ENCODE data around the gene NDOR1.

The NDOR1 gene

GRCh38 chr9:137235424-137236237, 30.1 kb downstream of the NDOR1 start:
- Histone ChIP-seq H3K4me1 (ENCODE audit: insufficient read depth, low read length, poor library complexity, severe bottlenecking) (peaks cover 25% of the 10 kb centered on the region), H3F3A (ENCODE audit: low read depth) (0 out of 2 replicates have a peak, but pooled peaks cover 6% of the 10 kb centered on the region), H2AFZ (ENCODE audit: low read length) (no peak overlapping the region), H3K4me3 (ENCODE audit: low read length, poor library complexity, severe bottlenecking) (no peak overlapping the region), H3K36me3 (ENCODE audit: insufficient read depth, low read length) (no peaks in the 10 kb centered on the region), H3K9me2 (replicated peaks; ENCODE audit: low read depth, low read length) (no peaks in the 10 kb centered on the region), H3K27me3 (ENCODE audit: insufficient read depth, low read length, poor library complexity, severe bottlenecking) (no peaks in the 10 kb centered on the region), H3K9ac (ENCODE audit: low read depth, low read length, poor library complexity, severe bottlenecking) (peak overlapping the region; percentile 38), H3K9me3 (ENCODE audit: insufficient read depth, low read depth, low read length) (no peaks in the 10 kb centered on the region), H3K4me2 (ENCODE audit: low read depth, low read length, poor library complexity, severe bottlenecking) (peak overlapping the region; percentile 75), H3K79me2 (ENCODE audit: insufficient read depth, low read length) (peaks cover 25% of the 10 kb centered on the region; the same call in 1 of the 2 replicates), H4K20me1 (ENCODE audit: insufficient read depth, low read length, poor library complexity, severe bottlenecking) (no peaks in the 10 kb centered on the region)
- TF ChIP-seq EZH2phosphoT487 (IDR thresholded peaks at IDR 0.05; ENCODE audit: borderline replicate concordance) (no peak), CTCF (conservative IDR thresholded peaks at IDR 0.05; ENCODE audit: low read length) (no peak)

- H2AFZ ChIP-seq (ENCODE audit: low read length): no peak overlapping the region
- peak overlapping the region; percentile 57 for H3K4me3 ChIP-seq (ENCODE audit: low read length, poor library complexity, severe bottlenecking)
- peak overlapping the region; percentile 55 for H3K9ac ChIP-seq (ENCODE audit: low read depth, low read length, poor library complexity, severe bottlenecking)
- H3K79me2 ChIP-seq (ENCODE audit: insufficient read depth, low read length): peaks cover 25% of the 10 kb centered on the region; the same call in 1 of the 2 replicates
- H3K36me3 ChIP-seq (ENCODE audit: insufficient read depth, low read length): no peaks in the 10 kb centered on the region
- no peaks in the 10 kb centered on the region for H4K20me1 ChIP-seq (ENCODE audit: insufficient read depth, low read length, poor library complexity, severe bottlenecking)
- peaks cover 25% of the 10 kb centered on the region for H3K4me1 ChIP-seq (ENCODE audit: insufficient read depth, low read length, poor library complexity, severe bottlenecking)
- H3K27me3 ChIP-seq (ENCODE audit: insufficient read depth, low read length, poor library complexity, severe bottlenecking): no peaks in the 10 kb centered on the region
- 0 out of 2 replicates have a peak, but pooled peaks cover 6% of the 10 kb centered on the region for H3F3A ChIP-seq (ENCODE audit: low read depth)
- peak overlapping the region; percentile 75 for H3K4me2 ChIP-seq (ENCODE audit: low read depth, low read length, poor library complexity, severe bottlenecking)
- H3K9me2 ChIP-seq (replicated peaks; ENCODE audit: low read depth, low read length): no peaks in the 10 kb centered on the region
- no peak for TF ChIP-seq EZH2phosphoT487 (IDR thresholded peaks at IDR 0.05; ENCODE audit: borderline replicate concordance)
- peak; percentile 96 for TF ChIP-seq CTCF (conservative IDR thresholded peaks at IDR 0.05; ENCODE audit: low read length)
- H3K9me3 ChIP-seq (ENCODE audit: insufficient read depth, low read depth, low read length): no peaks in the 10 kb centered on the region
These were observed 30.9 kb downstream of the NDOR1 start for GRCh38 chr9:137236238-137236935.

GRCh38 chr9:137236936-137237421, 31.5 kb downstream of the NDOR1 start:
- peaks cover 25% of the 10 kb centered on the region for H3K4me1 ChIP-seq (ENCODE audit: insufficient read depth, low read length, poor library complexity, severe bottlenecking)
- peaks cover 4% of the 10 kb centered on the region for H4K20me1 ChIP-seq (ENCODE audit: insufficient read depth, low read length, poor library complexity, severe bottlenecking)
- H3K4me2 ChIP-seq (ENCODE audit: low read depth, low read length, poor library complexity, severe bottlenecking): peak overlapping the region; percentile 75
- no peaks in the 10 kb centered on the region for H3K27me3 ChIP-seq (ENCODE audit: insufficient read depth, low read length, poor library complexity, severe bottlenecking)
- peak overlapping the region; percentile 57 for H3K4me3 ChIP-seq (ENCODE audit: low read length, poor library complexity, severe bottlenecking)
- TF ChIP-seq CTCF (conservative IDR thresholded peaks at IDR 0.05; ENCODE audit: low read length) (no peak), EZH2phosphoT487 (IDR thresholded peaks at IDR 0.05; ENCODE audit: borderline replicate concordance) (no peak)
- H3K9me3 ChIP-seq (ENCODE audit: insufficient read depth, low read depth, low read length): no peaks in the 10 kb centered on the region
- 0 out of 2 replicates have a peak, but pooled peaks cover 6% of the 10 kb centered on the region for H3F3A ChIP-seq (ENCODE audit: low read depth)
- peaks cover 30% of the 10 kb centered on the region for H3K79me2 ChIP-seq (ENCODE audit: insufficient read depth, low read length)
- no peak overlapping the region for H2AFZ ChIP-seq (ENCODE audit: low read length)
- peaks cover 2% of the 10 kb centered on the region; the same call in 1 of the 2 replicates for H3K36me3 ChIP-seq (ENCODE audit: insufficient read depth, low read length)
- no peaks in the 10 kb centered on the region for H3K9me2 ChIP-seq (replicated peaks; ENCODE audit: low read depth, low read length)
- H3K9ac ChIP-seq (ENCODE audit: low read depth, low read length, poor library complexity, severe bottlenecking): peak overlapping the region; percentile 55

Data from Loucy (cell line).